ENCODE results near the gene EFNA5. TPM values are rescaled to one million over a fixed set of nuclear protein-coding genes. Genes with fewer than 3 reads are reported as not detected.

Gene EFNA5
- total RNA-seq, 4 donors from 2014 or later = 1.2 to 22.7 (median 9.4) TPM

DNA sequence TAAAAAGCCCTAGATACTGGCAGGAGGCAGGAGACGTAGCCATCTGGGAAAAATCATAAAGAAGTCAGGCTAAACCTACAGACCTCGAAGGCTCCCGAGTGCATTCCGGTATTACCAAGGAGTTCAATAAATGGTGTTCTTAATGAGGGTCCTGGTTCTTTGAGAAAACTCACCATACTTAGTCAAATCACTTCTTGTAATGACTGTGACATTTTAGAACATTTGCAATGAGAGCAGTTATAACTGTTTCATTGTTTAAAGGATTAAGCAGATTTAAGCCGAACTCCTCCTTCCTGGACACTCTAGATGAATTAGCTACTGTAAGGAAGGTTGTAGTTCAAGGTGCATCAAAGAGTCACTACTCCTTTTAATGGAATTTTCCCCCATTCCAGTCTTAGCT, 67.8 kb downstream of the EFNA5 start:
- intact Hi-C loops (cut with DNase I; ENCODE audit: low total_unique reads) = no loop called here
- Histone ChIP-seq H3K4me1 (no peaks in the 10 kb centered on the region), H3K36me3 (no peaks in the 10 kb centered on the region), H3K27me3 (no peaks in the 10 kb centered on the region), H3K9me3 (no peaks in the 10 kb centered on the region), H3K27ac (no peak overlapping the region), H3K4me3 (no peak overlapping the region)
- TF ChIP-seq CTCF (IDR thresholded peaks at IDR 0.05) (no peak), POLR2A (IDR thresholded peaks at IDR 0.05) (no peak)
- DNase-seq = no peak

DNA sequence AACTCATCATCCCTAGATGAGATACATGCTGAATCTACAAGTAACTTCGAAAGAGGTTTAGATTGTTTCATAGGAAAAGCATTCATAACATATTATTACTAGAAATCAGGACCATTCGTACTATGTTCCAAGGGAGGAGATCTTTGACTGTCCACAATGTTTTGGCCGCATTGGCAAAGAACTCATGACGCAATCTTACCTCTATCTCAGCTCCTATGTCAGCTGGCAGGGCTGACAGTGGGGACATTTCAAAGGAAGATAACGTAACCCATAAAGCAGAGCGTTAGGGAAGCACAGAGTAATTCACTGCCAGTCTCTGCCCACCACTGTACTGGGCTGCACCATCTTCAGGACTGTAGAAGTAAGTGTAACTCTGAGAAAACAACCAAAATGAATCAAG, 69.7 kb downstream of the EFNA5 start:
- Histone ChIP-seq H3K9me3 (no peaks in the 10 kb centered on the region), H3K27me3 (no peaks in the 10 kb centered on the region), H3K27ac (no peak overlapping the region), H3K36me3 (no peaks in the 10 kb centered on the region), H3K4me3 (no peak overlapping the region), H3K4me1 (no peaks in the 10 kb centered on the region)
- intact Hi-C loops (cut with DNase I; ENCODE audit: low total_unique reads) = no loop called here
- TF ChIP-seq POLR2A (IDR thresholded peaks at IDR 0.05) = no peak
- no peak for TF ChIP-seq CTCF (IDR thresholded peaks at IDR 0.05)
- no peak for DNase-seq

GRCh38 chr5:107598958-107599357, 71.8 kb downstream of the EFNA5 start:
- intact Hi-C loops (cut with DNase I; ENCODE audit: low total_unique reads) = no loop called here
- no peak for DNase-seq
- H3K27ac ChIP-seq = no peak overlapping the region
- H3K4me1 ChIP-seq = no peaks in the 10 kb centered on the region
- no peaks in the 10 kb centered on the region for H3K9me3 ChIP-seq
- TF ChIP-seq POLR2A (IDR thresholded peaks at IDR 0.05) (no peak), CTCF (IDR thresholded peaks at IDR 0.05) (no peak)
- H3K4me3 ChIP-seq = no peak overlapping the region
- H3K36me3 ChIP-seq = no peaks in the 10 kb centered on the region
- no peaks in the 10 kb centered on the region for H3K27me3 ChIP-seq

- Histone ChIP-seq H3K27me3 (no peaks in the 10 kb centered on the region), H3K36me3 (no peaks in the 10 kb centered on the region), H3K27ac (no peak overlapping the region), H3K4me3 (no peak overlapping the region), H3K4me1 (no peaks in the 10 kb centered on the region), H3K9me3 (no peaks in the 10 kb centered on the region)
- no peak for DNase-seq
- intact Hi-C loops (cut with DNase I; ENCODE audit: low total_unique reads) = no loop called here
- no peak for TF ChIP-seq POLR2A (IDR thresholded peaks at IDR 0.05)
- no peak for TF ChIP-seq CTCF (IDR thresholded peaks at IDR 0.05)
These were observed 72.9 kb downstream of the EFNA5 start for GRCh38 chr5:107597803-107598202.

GRCh38 chr5:107597247-107597646, 73.5 kb downstream of the EFNA5 start:
- Histone ChIP-seq H3K36me3 (no peaks in the 10 kb centered on the region), H3K4me1 (no peaks in the 10 kb centered on the region), H3K27ac (no peak overlapping the region), H3K27me3 (no peaks in the 10 kb centered on the region), H3K9me3 (no peaks in the 10 kb centered on the region), H3K4me3 (no peak overlapping the region)
- TF ChIP-seq POLR2A (IDR thresholded peaks at IDR 0.05) (no peak), CTCF (IDR thresholded peaks at IDR 0.05) (no peak)
- intact Hi-C loops (cut with DNase I; ENCODE audit: low total_unique reads) = no loop called here
- DNase-seq = no peak

Data from uterus (tissue), 4 donors.